GM19463 (cell line): ENCODE measurements around the gene TRAPPC8.
A peak's percentile ranks its signal among the peaks of the same experiment; 100 is the strongest.
"Not testable (repeated sequence)": the region's sequence is repeated elsewhere in the genome, so short reads cannot be mapped to it uniquely, and the experiment has no call there.

Experiments used
- ATAC-seq: cut with Tn5 transposase; IDR thresholded peaks from one replicate; pipeline ENCODE4 v1.9.1; 2021; ENCODE audit warnings: mild to moderate bottlenecking, moderate library complexity; ENCODE audit not compliant: unreplicated experiment

The TRAPPC8 gene

GRCh38 chr18:31942291-31942998 lies 483 bp downstream of the TRAPPC8 start:
- ATAC-seq: peak; percentile 25

DNA sequence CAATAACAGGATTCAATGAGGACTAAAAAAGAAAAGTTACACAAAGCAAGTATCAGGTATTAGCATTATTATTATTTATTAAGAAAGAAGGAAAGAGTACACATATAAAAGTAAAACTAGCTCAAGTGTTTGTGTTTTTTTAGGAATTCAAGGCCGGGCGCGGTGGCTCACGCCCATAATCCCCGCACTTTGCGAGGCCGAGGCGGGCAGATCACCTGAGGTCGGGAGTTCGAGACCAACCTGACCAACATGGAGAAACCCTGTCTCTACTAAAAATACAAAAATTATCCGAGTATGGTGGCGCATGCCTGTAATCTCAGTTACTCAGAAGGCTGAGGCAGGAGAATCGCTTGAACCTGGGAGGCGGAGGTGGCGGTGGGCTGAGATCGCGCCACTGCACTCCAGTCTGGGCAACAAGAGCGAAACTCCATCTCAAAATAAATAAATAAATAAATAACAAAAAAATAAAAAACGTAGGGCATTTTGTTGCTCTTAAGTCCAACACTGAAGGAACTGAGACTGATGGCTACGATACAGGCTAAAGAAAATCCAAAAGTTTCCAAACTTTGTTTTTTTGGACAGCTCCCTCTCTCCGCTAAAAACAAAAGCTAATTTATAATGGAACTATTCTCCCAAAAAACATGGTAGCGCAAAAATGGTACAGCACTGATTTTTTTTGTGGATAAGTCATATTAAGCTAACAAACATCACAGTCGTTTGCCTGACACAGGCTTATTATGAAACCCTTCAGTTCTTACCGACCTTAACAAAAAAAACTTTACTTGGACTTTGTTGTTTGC lies 1.7 kb downstream of the TRAPPC8 start:
- no peak for ATAC-seq

- not testable (repeated sequence) for ATAC-seq
Observed at GRCh38 chr18:31934773-31935172, 8.2 kb downstream of the TRAPPC8 start.

DNA sequence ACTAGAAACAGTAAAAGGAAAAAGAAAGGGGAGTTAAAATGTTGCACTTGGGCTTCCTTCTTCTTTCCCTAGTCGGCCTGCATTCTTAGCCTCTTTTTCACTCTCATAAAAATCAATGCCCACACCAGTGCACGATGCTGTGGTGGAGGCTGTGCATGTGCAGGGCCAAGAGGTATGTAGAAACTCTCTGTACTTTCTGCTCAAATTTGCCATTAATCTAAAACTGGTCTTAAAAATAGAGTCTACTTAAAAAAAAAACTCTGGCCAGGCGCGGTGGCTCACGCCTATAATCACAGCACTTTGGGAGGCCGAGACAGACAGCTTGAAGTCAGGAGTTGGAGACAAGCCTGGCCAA lies 11.1 kb downstream of the TRAPPC8 start:
- ATAC-seq: no peak

DNA sequence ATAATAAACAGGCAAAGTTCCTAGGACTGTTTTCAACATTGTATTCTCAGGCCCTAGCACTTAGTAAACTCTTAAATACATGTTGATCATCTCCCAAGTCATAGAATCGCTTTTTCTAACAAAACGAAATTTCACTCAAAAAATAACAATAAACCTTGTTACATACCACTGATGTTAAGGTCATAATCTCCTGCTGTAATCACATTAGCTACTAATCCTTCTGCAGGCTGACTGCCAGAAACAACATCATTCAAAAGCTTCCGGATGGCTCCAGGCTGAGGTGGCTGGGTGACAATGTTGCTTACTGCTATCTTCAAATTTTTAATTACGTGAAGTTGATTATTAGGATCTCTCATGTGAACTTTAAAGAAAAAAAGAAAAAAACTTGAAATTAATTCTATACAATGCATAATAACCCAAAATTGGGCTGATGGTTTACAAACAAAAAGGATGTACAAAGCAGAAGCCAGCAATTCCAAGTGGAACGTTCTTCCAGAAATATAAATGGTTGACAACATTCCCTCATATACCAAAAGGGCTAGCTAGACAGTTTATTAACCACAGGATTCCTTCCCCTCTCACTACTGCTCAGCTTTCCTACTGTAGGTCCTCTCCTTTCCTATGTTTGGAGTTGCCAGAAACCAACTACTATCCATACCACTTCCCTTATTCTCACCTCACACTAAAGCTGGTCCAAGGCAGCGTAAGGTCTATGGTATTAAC lies 11.6 kb downstream of the TRAPPC8 start:
- ATAC-seq: no peak

GRCh38 chr18:31929273-31929672 lies 13.7 kb downstream of the TRAPPC8 start:
- ATAC-seq: no peak

DNA sequence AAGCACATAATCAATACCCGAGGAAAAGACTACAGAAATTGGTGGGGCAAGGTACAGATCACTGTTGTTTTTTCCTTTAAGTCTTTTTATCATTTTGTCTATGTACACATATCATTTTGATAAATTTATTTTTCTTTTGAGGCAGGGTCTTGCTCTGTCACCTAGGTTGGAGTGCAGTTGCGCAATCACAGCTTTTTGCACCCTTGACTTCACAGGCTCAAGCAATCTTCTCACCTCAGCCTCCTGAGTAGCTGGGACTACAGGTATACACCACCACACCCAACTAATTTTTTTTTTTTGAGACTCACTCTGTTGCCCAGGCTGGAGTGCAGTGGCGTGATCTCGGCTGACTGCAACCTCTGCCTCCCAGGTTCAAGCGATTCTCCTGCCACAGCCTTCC lies 15.9 kb downstream of the TRAPPC8 start:
- ATAC-seq: not testable (repeated sequence)

DNA sequence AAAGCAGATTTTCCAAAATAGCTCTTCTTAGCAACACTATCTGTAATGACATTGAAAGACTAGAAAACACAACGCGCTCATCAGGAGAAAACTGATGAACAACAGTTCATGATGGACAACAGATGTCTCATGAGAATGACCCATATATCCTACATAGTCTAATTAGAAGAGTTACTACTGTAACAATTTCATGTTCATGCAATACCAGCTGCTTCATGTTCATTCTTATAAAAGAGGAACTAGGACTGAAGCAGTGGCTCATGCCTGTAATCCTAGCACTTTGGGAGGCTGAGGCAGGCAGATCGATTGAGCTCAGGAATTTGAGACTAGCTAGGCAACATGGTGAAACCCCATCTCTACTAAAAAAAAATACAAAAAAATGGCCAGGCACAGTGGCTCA lies 22.7 kb downstream of the TRAPPC8 start:
- no peak for ATAC-seq

GRCh38 chr18:31919366-31919765 lies 23.6 kb downstream of the TRAPPC8 start:
- ATAC-seq: not testable (repeated sequence)

DNA sequence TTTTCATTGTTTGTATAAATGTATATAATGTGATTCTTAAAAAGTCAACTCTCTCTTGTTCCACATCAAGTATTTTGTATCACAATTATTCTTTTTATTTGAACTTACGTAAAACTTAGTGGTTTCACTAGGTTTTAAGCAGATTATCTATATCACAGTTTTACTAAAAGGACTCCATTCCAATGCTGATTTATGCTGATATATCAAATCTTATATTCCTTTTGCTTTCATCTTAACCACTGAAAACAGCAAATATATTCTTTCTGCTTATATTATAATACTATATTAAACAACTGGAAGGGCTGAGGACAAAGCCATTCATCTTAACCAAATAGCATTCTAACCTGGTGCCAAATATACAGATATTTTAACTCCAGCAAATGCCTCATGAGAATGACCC lies 24.2 kb downstream of the TRAPPC8 start:
- no peak for ATAC-seq

GRCh38 chr18:31901063-31901462 lies 41.9 kb downstream of the TRAPPC8 start:
- no peak for ATAC-seq

DNA sequence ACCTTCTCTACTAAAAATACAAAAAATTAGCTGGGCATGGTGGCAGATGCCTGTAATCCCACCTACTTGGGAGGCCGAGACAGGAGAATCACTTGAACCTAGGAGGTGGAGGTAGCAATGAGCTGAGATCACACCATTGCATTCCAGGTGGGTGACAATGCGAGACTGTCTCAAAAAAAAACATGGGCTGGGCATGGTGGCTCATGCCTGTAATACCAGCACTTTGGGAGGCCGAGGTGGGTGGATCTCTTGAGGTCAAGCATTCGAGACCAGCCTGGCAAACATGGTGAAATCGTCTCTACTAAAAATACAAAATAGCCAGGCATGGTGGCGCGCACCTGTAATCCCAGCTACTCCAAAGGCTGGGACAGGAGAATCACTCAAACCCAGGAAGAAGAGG lies 43.2 kb downstream of the TRAPPC8 start:
- not testable (repeated sequence) for ATAC-seq

DNA sequence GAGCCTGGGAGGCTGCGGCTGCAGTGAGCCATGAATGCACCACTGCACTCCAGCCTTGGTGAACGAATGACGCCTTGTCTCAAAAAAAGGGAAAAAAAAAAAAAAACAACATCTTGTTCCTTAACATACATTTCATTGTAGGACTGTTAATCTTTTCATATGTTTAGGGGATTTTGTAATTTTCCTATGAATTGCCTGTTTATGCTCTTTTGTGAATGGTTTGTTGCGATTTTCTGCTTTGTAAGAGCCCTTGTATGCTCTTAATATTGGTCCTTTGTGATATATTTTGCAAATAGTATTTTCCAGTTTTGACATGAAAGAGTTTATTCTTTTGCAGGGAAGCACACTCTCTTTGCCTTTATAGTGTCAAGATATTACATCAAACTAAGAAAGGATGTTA lies 50.0 kb downstream of the TRAPPC8 start:
- ATAC-seq: no peak

GRCh38 chr18:31891566-31891965 lies 51.4 kb downstream of the TRAPPC8 start:
- ATAC-seq: no peak

GRCh38 chr18:31884020-31884419 lies 58.9 kb downstream of the TRAPPC8 start:
- ATAC-seq: no peak

- no peak for ATAC-seq
Observed at GRCh38 chr18:31880186-31880898, 62.6 kb downstream of the TRAPPC8 start.

DNA sequence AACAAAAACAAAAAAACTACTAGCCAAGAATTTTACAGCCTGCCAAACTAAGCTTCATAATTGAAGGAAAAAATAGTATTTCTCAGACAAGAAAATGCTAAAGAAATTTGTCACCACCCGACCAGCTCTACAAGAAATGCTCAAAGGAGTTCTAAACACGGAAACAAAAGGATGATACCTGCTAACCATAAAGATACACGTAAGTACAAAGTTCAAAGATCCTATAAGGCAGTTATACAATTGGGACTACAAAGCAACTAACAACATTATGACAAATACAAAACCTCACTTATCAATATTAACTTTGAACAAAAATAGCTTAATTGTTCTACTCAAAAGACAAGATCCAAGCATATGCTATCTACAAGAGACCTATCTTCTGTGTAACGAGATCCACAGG lies 64.6 kb downstream of the TRAPPC8 start:
- no peak for ATAC-seq

- no peak for ATAC-seq
Observed at GRCh38 chr18:31877900-31878299, 65.0 kb downstream of the TRAPPC8 start.

DNA sequence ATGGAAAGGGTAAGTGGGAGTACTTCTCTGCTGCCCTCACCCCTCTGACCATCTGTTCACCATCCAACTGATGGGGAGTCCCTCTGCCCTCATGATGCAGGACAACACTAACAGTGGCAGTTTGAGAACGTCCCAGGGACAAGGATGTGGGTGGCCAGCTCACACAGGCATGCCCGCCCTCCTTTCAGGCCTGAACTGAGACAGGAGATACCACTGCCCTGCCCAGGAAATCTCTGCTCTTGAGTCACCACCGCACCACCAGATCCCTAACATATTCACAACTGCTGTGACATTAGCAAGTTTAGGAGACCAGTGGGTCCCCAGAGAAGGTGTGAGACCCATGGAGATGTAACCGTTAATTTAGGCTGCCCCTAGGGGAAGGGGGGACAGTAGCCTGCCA lies 66.2 kb downstream of the TRAPPC8 start:
- no peak for ATAC-seq

DNA sequence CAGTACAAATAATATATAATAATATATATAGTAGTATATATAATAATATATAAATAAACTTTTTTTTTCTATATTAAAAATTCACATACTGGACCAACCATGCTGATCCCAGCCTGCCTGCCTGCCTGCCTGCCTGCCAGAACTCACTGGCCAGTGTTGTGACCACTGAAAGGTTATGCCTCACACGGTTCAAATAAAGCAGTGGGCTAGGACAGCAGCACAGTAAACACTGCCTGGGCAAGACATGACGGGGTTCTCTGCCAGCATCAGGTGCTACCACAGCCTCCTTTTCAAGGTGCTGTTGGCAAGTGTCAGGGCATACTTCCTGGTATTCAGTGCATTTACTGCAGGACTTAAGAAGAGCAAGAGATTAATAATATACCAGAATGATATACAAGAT lies 67.6 kb downstream of the TRAPPC8 start:
- no peak for ATAC-seq

GRCh38 chr18:31863103-31863502 lies 79.8 kb downstream of the TRAPPC8 start:
- no peak for ATAC-seq
